HG03025 (cell line): ENCODE data around the gene ASAP2.
"Not testable (repeated sequence)": the region's sequence is repeated elsewhere in the genome, so short reads cannot be mapped to it uniquely, and the experiment has no call there.

Experiments used
- ATAC-seq: cut with Tn5 transposase; IDR thresholded peaks from one replicate; pipeline ENCODE4 v1.9.1; 2021; ENCODE audit warnings: mild to moderate bottlenecking, moderate library complexity; ENCODE audit not compliant: unreplicated experiment, low FRiP score

The ASAP2 gene

DNA sequence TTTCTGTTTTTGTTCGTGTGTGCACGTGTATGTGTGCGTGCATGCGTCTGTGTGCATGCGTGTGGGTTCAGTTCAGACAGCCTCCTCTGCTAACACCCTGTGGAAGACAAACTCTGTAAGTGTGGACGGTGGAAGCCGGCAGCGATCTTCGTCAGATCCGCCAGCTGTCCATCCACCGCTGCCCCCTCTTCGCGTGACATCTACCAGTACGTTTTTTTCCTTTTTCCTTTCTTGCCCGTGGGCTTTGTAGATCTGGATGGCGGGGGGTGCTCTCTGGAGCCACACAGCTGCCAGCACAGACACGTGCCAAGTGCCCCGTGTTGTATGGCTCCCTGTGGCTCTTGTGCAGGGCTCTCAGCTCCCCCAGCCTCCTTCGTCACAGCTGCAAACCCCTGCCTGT lies 184.4 kb downstream of the ASAP2 start:
- ATAC-seq = no peak

DNA sequence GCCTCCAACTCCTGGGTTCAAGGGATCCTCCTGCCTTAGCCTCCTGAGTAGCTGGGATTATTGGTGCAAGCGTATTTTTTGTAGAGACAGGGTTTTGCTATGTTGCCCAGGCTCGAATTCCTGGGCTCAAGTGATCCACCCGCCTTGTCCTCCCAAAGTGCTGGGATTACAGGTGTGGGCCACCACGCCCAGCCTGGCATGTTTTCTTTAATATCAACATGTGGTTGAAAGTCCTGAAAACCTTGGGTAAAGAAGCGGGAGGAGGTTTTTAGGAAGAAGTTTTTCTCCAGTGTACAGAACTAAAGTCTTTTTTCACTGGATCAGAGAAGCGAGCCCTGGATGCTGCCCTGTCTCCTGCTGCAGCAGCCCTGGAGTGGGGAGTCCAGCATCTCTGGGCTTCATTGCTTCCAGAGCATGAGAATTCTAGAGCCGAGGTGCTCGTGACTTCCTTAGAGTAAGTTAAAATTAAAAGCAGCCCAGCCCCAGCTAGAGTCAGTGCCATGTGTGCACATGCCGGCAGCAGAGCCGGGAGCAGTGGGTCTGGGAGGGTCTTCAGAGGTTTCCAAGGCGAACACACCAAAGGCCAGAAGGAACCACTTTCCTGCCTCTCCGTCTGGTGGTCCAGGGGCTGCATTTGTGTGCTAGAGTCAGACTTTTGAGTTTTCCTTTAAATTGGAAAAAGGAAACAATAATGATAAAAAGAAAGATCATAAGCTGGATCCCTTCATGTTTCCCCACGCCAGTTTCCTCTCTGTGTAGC lies 185.5 kb downstream of the ASAP2 start:
- no peak for ATAC-seq

DNA sequence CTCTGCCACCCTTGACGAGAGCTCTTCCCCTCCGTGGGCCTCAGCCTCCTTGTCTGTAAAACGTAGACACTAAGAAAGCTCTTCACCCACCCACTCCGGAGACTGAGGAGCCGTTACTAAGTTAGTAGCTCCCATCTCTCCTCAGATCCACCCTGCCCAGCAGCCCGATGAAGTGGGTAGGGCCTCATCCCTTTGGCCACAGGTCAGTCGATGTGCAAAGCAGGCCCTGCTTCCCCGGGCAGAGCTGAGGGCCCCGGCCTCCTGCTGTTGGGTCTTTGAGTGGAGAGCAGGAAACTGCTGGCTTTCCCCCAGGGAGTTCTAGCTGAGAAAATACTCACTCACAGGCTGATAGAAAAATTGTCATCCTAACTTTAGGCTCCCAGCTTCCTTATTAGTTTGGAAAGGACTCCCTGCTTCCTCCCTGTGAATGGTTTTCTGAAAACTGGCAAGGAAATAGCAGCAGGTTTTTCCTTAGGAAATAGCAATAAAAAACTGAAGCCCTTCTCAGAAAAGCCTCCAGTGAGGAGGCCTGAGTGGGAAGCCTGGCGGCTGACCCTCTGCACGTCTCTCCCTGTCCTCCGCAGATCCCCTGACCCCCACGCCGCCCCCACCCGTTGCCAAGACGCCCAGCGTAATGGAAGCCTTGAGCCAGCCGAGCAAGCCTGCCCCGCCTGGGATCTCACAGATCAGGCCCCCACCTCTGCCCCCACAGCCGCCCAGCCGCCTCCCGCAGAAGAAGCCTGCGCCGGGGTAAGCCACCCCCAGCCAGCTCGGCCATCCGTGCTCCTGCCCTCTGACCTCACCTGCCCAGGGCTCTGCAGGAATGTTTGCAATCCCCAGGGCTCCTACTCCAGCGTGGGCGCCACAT lies 186.5 kb downstream of the ASAP2 start:
- ATAC-seq = no peak

DNA sequence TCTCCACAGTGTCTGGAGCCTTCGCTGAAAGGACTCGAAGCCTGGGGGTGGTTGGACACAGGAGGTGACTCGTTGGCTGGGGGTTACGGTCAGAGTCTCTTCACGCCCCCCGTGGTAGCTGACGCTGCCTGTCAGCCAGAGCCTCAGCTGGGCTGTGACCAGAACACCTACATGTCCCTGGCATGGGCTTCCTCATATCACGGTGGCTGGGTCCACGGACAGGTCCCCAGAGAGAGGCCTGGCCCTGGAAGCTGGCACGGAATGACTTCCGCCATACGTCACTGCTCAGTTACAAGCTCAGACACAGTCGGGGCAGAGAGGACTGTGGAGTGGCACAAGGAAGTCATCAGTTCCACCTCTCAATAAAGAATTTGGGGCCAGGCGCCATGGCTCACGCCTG lies 188.2 kb downstream of the ASAP2 start:
- ATAC-seq = no peak

DNA sequence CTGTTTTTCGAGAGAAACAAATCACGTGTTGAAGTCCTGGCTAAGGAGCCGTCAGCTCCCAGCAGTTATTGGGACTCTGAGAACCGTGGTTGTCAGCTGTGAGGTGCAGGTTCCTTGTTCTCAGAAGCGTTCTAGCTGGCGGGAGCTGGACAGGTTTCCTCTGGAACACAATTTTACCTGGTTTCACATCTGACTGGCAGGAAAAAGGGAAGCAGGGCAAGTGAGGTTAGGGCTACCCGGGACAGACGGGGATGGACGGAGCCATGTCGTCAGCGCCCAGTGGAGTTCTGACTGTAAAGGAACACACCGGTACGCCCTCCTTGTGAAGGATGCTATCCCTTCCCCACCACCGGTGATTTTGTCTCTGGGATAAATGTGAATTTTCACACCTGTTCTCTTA lies 190.6 kb downstream of the ASAP2 start:
- ATAC-seq = no peak

DNA sequence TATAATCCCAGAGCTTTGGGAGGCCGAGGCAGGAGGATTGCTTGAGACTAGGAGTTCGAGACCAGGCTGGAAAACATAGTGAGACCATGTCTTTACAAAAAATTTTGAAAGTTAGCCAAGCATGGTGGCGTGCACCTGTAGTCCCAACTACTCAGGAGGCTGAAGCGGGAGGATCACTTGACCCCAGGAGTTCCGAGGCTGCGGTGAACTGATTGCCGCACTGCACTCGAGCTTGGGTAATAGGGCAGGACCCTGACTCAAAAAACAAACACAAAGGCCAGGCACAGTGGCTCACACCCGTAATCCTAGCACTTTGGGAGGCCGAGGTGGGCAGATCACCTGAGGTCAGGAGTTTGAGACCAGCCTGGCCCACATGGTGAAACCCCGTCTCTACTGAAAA lies 191.6 kb downstream of the ASAP2 start:
- ATAC-seq = not testable (repeated sequence)

DNA sequence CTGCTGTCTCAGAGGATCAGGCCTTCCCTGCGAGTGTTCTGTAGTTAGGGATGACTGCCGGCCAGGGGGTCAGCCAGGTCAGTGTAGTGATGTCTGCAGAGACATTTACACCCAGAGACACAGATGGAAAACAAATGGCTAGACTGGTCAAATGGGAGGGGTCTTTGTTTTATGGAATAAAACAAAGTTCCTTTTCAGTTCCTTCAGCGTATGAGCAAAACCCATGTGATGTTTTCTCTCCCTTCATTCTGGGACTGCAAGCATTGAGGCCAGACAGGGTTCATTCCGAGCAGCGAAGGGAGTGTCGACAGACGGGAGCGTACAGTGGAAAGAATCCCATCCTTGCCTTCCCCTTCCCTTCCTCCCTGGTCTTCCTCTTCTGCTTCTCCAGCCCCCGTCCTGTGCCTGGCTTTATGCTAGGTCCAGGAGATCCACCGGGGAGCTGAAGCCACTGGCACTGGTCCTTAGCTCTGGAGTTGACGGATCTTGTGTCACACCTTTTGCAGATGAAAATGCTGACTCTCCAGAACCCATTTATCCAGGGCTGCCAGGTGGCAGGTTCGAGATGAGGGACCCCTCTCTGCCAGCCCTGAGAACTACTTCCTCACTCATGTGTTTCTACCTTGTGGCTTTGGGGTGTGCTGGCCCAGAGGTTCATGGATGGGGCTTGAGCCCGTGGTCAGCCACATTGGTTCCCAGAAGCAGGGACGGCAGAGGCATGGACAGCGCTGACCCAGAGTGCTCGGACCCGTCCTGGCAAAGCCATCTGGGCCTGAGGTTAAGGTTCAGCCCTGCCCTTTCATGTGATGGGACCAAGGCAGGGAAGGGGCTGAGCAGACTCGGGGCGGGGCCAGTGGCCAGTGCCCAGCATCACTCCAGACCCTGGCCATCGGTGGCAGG lies 192.5 kb downstream of the ASAP2 start:
- ATAC-seq = no peak

DNA sequence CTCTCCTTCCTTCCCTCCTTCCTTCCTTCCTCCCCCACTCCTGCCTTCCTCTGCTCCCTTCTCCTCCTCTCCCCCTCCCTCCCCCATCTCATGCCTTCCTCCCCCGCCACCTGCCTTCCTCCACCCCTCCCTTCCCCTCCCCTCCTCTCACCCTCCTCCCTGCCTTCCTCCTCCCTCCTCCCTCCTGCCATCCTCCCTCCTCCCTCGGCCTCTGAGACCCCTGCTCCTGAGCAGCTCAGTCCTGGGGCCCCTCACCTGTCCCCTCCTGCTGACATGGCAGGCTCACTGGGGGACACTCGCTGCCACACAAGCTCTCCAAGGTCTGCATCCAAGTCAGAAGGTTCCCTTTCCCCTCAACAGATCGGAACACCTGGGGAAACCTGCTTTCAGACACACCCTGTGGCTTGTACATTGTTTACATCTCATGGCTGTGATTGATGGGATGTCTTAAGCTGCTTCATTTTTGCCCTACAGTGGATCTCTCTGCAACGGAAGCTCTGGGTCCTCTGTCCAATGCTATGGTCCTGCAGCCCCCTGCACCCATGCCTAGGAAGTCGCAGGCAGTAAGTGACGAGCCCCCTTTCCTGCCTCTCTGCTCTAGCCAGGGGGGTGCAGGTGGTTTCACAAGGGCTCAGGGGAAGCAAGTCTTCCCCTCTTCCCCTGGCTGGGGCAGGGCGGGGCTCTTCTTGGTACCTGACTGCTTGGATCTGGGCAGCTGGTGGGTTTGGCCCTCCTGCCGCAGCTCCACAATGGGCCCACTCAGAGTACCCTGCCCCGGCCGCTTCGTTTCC lies 193.9 kb downstream of the ASAP2 start:
- no peak for ATAC-seq

DNA sequence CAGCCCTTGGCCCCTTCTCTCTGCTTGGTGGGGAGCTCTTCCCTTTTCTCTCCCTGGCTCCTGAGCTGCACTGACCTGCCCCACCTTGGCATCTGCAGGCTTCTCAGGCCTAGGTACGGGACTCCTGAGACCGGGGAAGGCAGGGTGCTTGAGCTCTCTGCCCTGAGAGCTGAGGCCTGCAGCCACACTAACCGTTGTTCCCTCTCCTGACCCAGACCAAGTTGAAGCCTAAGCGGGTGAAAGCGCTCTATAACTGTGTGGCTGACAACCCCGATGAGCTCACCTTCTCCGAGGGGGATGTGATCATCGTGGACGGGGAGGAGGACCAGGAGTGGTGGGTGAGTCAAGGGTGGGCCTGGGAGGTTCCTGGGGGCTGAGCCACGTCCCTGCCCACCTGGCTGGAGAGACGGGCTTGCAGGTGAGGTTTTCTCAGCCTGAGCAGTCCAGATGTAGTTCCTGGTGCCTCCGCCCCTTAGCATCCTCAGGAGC lies 194.5 kb downstream of the ASAP2 start:
- no peak for ATAC-seq

DNA sequence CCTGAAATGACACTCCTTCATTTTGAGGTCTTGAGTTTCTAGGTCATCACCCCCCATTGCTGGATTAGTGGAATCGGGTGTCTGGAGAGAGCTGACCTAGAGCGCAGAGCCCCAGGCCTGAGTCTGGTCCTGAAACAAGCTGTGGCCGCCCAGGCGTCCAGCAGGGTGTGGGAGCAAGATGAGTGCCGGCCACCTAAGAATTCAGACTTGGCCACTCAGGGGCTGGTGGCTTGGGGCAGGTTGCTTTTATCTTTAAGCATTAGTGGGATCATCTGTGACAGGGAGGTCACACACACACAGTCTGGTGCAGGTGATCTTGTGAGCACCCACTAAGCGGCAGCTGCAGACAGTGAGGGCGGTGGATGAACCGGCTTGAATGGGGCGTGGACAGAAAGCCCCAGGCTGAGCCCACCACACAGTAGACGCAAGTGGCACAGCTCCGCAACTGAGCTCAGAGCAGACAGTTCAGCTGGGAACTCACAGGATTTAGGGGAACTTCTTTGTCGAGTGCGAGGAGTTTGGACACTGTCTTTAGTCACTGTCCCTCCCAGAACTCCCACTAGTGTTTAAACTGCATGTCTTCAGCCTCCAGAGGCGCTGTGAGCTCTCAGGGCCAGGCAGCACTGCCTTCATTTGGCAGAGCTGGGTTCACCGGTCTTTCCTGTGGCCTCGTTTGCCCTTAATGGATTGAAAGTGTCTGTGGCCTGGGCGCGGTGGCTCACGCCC lies 195.2 kb downstream of the ASAP2 start:
- no peak for ATAC-seq

DNA sequence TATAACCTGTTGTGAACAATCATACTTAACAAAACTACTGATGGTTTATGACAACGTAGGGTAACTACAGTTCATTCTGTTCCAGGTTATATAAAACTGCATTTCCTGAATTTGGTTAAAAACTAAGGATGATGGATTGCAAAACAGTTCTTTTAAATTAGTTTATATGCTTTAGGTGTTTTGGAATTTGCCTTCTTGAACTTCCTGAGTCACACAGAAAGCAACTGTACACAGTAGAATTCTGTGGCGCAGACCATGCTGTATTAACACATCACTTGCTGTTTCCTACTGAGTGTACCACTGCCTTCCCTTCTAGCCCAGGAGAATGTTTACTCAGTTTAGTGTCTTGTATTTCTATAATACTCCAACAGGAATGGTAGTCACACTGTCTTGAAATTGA lies 197.3 kb downstream of the ASAP2 start:
- no peak for ATAC-seq

DNA sequence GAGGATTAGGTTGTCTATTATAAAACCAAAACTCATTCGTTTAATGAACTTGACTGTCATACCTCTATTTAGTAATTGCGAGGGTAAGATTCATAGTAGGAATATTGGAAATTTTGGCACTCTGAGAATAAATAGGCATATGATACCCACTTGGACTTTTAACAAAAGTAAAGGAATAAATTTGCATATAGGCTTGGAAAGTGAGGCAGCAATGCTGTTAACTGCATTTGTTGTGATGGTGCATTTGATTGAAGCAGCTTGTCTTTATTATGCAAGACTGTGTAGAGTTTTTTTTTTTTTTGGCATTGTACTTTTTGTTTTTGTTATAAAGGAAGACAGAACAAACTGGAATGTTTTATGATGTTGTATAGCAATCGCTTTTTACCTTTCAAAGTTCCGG lies 197.8 kb downstream of the ASAP2 start:
- no peak for ATAC-seq

DNA sequence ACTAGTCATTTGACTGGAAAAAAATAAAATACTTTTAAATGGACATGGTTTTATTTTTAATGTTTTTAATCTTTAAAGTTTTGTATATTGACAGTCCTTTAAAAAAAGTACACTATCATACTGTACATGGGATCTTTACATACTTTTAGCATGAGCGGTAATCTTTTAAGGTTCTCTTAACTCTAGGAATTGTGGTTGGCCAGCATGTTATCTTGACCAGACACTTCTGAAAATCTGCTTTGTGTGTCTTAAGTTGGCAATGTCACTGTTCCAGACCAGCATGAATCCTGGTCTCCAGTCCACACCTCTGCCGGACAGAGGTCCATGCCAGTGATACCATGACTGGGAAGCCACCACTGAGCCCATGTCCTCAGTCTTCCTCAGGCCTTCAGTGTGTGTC lies 199.0 kb downstream of the ASAP2 start:
- no peak for ATAC-seq

DNA sequence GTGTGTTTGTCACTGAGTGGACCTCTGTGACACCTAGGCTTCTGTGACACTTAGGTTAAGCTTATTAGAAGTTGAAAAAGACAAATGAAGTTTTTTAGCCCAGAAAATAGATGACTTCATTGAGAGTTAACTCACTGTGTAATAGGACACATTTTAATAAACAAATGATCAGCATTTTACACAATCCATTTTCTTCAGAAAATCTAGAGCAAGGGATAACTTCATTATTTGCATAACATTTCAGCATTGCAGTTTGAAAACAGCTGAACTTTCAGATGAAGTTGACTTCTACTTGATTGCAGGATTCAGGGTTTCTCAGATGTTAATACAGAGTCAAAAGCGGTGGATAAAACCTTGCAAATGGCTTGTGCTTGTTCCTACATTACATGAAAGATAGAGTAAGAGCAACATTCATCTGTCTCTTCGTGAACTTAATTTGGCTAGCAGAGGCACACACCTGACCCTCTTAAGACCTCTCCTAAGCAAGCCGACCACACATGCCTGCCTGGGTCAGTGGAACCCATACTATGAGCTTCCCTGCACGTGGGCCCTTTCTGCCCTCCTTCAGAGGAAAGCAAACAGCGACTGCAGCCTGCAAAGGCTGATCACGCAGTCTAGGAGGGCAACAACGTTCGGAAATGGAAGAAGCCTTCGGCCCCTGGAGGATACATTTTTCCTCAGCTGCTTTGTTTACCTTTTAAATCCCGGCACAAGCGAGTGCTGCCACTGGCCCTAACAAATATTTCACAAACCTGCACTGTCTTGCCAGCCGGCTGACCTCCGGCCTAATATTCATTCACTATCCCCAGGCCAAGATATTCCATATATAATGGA lies 200.1 kb downstream of the ASAP2 start:
- no peak for ATAC-seq

DNA sequence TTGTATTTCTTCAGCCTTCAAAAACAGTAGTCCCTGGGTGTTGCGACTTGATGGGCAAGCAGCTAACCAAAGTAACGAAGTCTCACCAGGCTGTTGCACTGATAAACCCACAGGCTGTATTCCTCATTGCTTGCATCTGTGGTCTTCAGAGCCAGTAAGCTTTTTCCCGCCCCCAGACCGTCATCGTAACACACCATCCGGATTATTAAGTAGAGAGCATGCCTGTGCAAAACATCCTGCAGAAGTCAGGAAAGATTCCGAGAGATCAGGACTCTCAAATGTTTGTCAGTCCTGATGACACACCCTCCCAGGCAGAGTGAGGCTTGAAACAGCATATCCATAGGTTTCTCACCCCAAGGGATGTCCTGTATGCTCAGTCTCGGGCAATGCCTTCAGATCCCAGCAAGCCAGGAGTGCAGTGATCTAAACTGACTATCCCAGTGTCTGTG lies 200.8 kb downstream of the ASAP2 start:
- no peak for ATAC-seq

DNA sequence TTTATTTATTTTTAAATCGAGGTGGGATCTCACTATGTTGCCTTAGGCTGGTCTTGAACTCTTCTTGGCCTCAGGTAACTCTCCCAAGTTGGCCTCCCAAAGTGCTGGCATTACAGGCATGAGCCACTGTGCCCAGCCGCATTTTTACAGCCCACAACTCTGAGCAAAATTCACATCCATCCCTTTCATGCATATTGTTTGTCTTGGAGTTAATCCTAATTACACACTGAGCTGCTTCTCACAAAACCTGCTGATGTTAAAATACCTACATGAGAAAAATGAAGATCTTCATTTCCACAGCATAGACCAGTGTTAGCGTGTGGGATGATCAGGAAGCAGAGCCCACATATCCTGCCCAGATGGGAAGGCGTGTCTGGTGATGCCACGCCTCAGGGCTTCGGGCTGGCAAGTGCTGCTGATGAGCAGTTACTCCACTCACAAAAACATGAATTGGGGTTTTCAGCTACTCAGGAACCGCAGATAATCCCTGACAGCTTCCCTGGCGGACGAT lies 202.1 kb downstream of the ASAP2 start:
- no peak for ATAC-seq

DNA sequence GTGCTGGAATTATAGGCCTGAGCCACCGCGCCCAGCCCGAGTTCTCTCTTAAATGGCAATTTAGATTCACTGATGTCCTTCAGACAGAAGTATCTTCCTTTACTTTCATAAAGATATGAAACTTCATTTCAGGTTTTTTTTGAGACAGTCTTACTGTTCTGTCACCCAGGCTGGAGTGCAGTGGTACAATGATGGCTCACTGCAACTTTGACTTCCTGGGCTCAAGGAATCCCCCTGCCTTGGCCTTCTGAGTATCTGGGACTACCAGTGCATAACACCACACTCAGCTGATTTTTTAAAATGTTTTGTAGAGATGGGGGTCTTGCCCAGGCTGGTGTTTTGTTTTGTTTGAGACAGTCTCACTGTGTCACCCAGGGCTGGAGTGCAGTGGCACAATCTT lies 203.5 kb downstream of the ASAP2 start:
- ATAC-seq = no peak

DNA sequence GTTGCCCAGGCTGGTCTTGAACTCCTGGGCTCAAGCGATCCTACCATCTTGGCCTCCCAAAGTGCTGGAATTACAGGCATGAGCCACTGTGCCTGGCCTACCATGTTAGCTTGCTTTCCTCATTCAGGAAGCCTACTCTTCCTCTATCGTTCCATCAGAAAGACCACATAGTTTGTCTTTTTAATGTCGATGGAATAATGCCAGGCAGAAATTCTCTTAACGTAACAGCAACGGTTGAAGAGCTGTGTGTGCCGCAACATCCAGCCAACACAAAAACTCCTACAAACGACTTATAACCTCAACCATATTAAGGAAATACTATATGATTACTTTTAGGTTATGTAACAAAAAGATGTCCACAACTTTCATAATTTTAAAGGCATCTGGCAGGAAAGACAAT lies 206.2 kb downstream of the ASAP2 start:
- ATAC-seq = no peak
